Activated T-cell treated with anti-CD3 and anti-CD28 coated beads, Interleukin-2, amount 50 U/mL, for 24 hours (primary cell): ENCODE results near the gene DOCK3.
A peak's percentile ranks its signal among the peaks of the same experiment; 100 is the strongest.
"Not testable (repeated sequence)": the region's sequence is repeated elsewhere in the genome, so short reads cannot be mapped to it uniquely, and the experiment has no call there.

Experiments
- DNase-seq: peaks from one replicate; pipeline ENCODE4 v3.0.0-alpha.2; 2020
- H3K27ac Mint-ChIP-seq: 2 replicates; pipeline ENCODE4 v1.8.0; 2020; ENCODE audit warnings: mild to moderate bottlenecking, mixed read lengths
- H3K27me3 Mint-ChIP-seq: 2 replicates; pipeline ENCODE4 v1.8.0; 2020; ENCODE audit warnings: mixed read lengths
- H3K36me3 Mint-ChIP-seq: 2 replicates; pipeline ENCODE4 v1.8.0; 2020; ENCODE audit warnings: low read depth, mixed read lengths
- H3K4me1 Mint-ChIP-seq: 2 replicates; pipeline ENCODE4 v1.8.0; 2020; ENCODE audit warnings: low read depth, mixed read lengths
- H3K4me3 Mint-ChIP-seq: 2 replicates; pipeline ENCODE4 v1.8.0; 2020; ENCODE audit warnings: mild to moderate bottlenecking, moderate library complexity, mixed read lengths
- H3K9me3 Mint-ChIP-seq: 2 replicates; pipeline ENCODE4 v1.8.0; 2020; ENCODE audit warnings: mixed read lengths

DOCK3 gene

DNA sequence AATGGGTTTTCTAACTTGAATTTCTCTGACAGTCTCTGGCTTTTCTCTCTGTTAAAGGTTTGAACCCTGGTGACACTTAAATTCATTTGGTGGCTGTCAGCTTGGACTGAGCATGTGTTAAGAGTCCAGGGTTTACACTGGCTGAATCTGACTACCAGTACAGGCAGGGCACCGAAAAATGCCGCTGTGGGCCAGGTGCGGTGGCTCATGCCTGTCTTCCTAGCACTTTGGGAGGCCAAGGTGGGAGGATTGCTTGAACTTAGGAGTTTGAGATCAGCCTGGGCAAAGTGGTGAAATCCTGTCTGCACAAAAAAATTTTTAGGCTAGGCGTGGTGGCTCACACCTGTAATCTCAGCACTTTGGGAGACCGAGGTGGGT is 712.1 kb downstream of the DOCK3 start:
- H3K27ac Mint-ChIP-seq, result peak overlapping the region; percentile 99
- H3K4me3 Mint-ChIP-seq, result peak overlapping the region; percentile 100
- H3K4me1 Mint-ChIP-seq, result peaks cover 58% of the 10 kb centered on the region
- no peaks in the 10 kb centered on the region for H3K27me3 Mint-ChIP-seq
- no peaks in the 10 kb centered on the region for H3K9me3 Mint-ChIP-seq
- peaks cover 82% of the 10 kb centered on the region for H3K36me3 Mint-ChIP-seq
- peak; percentile 26 for DNase-seq

DNA sequence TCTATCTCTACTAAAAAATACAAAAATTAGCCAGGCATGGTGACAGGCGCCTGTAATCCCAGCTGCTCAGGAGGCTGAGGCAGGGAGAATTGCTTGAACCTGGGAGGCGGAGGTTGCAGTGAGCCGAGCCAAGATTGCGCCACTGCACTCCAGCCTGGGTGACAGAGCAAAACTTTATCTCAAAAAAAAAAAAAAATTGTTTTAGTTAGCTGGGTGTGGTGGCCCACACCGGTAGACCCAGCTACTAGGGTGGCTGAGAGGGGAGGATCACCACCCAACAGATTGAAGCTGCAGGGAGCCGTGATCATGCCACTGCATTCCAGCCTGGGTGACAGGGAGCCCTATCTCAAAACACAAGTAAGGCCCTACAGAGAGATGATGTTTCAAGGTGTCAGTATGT is 712.6 kb downstream of the DOCK3 start:
- peak overlapping the region; percentile 99 for H3K27ac Mint-ChIP-seq
- H3K9me3 Mint-ChIP-seq, H3K27me3 Mint-ChIP-seq: not testable (repeated sequence)
- peaks cover 59% of the 10 kb centered on the region for H3K4me1 Mint-ChIP-seq
- H3K4me3 Mint-ChIP-seq, result peak overlapping the region; percentile 100
- peak; percentile 25 for DNase-seq
- peaks cover 84% of the 10 kb centered on the region for H3K36me3 Mint-ChIP-seq

DNA sequence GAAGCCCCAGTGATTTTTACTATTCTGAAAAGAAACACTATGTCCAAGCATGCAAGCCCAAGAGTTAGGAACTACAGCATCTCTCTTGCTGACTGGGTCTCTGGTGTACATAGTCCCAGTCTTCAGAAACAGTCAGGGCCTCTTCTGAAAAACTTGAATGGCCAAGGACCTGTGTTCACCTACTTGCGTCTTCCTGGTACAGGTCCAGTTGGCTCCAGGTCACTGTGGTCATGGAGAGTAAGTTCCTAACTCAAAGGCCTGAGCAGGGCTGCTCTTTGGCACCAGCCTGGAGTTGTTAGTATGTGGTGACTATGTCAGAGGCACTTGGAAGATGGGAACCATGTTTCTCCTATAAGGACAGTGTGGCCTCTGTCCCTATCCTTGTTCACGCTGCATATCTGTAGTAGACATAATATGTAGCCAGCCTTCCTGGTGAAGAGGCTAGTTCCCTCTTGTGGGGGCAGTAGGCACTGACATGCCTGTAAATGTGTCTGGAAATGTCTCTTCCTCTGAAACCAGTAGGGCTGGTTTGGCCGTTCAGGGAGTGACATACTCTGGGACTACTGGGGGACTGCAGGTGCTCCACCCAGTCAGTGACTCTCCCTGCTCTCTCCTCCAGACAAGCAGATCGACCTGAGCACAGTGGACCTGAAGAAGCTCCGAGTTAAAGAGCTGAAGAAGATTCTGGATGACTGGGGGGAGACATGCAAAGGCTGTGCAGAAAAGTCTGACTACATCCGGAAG is 713.7 kb downstream of the DOCK3 start:
- peak; percentile 28 for DNase-seq
- Mint-ChIP-seq H3K9me3 (no peaks in the 10 kb centered on the region), H3K36me3 (peaks cover 88% of the 10 kb centered on the region), H3K4me1 (peaks cover 65% of the 10 kb centered on the region), H3K4me3 (peak overlapping the region; percentile 100), H3K27ac (peak overlapping the region; percentile 99), H3K27me3 (no peaks in the 10 kb centered on the region)

DNA sequence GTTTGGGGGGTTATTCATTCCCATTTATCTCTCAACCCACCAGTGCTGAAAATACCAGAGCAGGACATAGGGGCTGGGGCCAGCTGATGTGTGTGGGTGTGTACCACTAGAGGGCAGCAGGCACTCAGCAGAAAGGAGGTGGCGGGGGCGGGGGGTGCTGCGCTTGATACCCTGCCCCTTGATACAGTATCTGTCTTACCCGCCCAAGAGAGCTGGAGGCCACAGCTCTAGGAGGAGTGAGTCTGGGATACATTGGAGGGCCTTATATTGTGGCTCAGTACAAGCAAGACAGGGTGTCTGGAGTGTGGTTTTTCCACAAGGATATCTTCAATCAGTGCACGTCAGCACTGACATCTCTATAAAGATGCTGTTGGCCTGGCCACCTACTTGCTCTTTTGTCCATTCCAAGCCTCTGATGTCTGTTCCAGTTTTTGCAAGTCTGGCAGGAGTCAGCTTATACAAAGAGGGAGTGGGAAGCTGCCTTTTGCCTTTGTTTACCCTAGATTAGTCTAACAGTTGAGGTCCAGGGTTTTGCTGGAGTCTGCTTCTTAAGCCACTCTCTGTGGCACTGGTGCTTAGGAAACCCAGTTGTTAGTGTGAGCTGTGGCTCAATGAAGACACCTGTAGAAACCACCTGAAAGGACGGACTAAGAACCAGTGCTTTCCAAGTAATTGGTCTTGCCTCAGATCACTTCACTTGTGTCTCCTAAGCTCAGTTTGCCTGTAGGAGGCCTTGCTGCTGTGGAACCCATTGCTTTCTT is 714.9 kb downstream of the DOCK3 start:
- no peaks in the 10 kb centered on the region for H3K27me3 Mint-ChIP-seq
- H3K9me3 Mint-ChIP-seq, result no peaks in the 10 kb centered on the region
- H3K4me3 Mint-ChIP-seq, result peak overlapping the region; percentile 25
- peaks cover 71% of the 10 kb centered on the region for H3K4me1 Mint-ChIP-seq
- DNase-seq, result peak; percentile 59
- peaks cover 88% of the 10 kb centered on the region for H3K36me3 Mint-ChIP-seq
- peak overlapping the region; percentile 99 for H3K27ac Mint-ChIP-seq

DNA sequence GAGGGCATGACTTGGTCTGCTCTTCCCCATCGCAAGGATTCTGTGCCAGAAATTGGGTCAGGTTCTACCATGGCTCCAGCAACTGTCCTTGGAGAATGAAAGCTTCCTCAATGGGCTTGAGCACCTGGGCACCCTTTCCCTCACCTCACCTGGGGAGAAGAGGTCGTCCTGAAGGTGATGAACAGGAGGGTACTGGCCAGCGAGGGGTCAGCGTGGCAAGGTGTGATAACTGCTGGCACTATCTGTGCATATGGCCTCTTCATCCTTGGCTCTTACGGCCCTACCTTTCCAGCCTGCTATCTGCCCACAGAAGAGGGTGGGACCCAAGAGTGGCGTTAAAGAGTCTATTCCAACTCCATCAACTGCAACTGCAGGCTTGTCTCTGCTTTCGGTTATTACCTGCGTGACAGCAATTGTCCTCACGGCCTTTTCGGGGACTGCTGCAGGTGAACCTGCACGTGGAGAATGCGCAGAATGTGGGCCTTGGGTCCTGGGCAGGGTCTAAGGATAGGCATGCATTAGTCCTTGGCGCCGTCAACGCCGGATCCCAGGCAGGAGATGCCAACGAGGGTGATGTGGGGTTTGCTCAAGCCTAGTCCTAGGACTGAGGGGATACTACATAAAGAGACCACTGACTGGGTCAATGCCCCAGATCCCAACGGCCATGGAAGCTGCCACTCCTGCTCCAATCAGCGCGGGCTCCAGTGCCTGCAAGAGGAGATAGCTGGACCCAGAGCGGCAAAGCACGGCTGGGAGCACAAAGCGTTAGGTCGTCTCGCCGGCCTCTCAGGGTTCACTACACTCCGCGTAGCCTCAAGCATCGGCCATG is 715.7 kb downstream of the DOCK3 start:
- peak overlapping the region; percentile 71 for H3K4me3 Mint-ChIP-seq
- H3K27ac Mint-ChIP-seq, result peak overlapping the region; percentile 99
- no peaks in the 10 kb centered on the region for H3K9me3 Mint-ChIP-seq
- peaks cover 91% of the 10 kb centered on the region for H3K36me3 Mint-ChIP-seq
- no peak for DNase-seq
- H3K27me3 Mint-ChIP-seq, result no peaks in the 10 kb centered on the region
- H3K4me1 Mint-ChIP-seq, result peaks cover 80% of the 10 kb centered on the region

DNA sequence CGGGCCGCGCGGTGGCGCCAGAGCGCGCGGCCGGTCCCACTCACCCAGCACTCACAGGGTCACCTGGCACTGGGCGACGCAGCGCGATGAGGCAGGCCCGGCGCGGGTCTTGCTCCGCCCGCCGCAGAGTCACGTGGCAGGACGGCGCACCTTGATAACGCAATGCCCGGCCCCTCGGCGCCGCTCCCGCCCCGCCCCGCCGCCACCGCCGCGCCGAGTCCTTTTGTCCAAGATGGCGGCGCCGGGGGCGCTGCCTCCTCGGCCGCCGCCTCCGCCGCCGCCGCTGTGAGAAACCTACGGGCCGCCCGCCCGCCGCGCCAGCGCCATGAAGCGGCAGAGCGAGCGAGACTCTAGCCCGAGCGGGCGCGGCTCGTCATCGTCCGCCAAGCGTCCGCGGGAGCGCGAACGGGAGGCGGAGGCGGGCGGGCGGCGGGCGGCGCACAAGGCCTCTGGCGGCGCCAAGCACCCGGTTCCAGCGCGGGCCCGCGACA is 716.4 kb downstream of the DOCK3 start, which contains the start of gene RBM15B:
Gene RBM15B (plus strand): TSS at position 211 of the 491 bp plus-strand sequence. CDS start 115 bp downstream, at position 326.
- H3K27me3 Mint-ChIP-seq, result no peaks in the 10 kb centered on the region
- H3K9me3 Mint-ChIP-seq, result no peaks in the 10 kb centered on the region
- peaks cover 85% of the 10 kb centered on the region for H3K4me1 Mint-ChIP-seq
- DNase-seq, result peak; percentile 99
- H3K4me3 Mint-ChIP-seq, result peak within 1 kb of the TSS; percentile 87
- H3K27ac Mint-ChIP-seq, result peak within 1 kb of the TSS; percentile 99
- peaks cover 91% of the 10 kb centered on the region for H3K36me3 Mint-ChIP-seq

DNA sequence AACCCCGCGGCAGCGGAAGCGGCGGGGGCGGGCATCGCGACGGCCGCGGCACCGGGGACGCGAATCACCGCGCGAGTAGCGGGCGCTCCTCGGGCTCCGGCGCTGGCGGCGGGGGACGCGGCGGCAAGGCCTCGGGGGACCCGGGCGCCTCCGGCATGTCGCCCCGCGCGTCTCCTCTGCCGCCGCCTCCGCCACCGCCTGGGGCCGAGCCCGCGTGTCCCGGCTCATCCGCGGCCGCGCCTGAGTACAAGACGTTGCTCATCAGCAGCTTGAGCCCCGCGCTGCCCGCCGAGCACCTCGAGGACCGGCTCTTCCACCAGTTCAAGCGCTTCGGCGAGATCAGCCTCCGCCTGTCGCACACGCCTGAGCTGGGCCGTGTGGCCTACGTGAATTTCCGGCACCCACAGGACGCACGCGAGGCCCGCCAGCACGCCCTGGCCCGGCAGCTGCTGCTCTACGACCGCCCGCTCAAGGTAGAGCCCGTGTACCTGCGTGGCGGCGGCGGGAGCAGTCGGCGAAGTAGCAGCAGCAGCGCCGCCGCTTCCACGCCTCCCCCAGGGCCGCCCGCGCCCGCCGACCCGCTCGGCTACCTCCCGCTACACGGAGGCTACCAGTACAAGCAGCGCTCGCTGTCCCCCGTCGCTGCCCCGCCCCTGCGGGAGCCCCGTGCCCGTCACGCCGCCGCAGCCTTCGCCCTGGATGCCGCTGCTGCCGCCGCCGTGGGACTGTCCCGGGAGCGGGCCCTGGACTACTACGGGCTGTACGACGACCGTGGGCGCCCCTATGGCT is 717.0 kb downstream of the DOCK3 start:
- peak overlapping the region; percentile 94 for H3K27ac Mint-ChIP-seq
- H3K27me3 Mint-ChIP-seq, result no peaks in the 10 kb centered on the region
- no peaks in the 10 kb centered on the region for H3K9me3 Mint-ChIP-seq
- H3K4me1 Mint-ChIP-seq, result peaks cover 85% of the 10 kb centered on the region
- peak; percentile 75 for DNase-seq
- peak overlapping the region; percentile 87 for H3K4me3 Mint-ChIP-seq
- H3K36me3 Mint-ChIP-seq, result peaks cover 91% of the 10 kb centered on the region

DNA sequence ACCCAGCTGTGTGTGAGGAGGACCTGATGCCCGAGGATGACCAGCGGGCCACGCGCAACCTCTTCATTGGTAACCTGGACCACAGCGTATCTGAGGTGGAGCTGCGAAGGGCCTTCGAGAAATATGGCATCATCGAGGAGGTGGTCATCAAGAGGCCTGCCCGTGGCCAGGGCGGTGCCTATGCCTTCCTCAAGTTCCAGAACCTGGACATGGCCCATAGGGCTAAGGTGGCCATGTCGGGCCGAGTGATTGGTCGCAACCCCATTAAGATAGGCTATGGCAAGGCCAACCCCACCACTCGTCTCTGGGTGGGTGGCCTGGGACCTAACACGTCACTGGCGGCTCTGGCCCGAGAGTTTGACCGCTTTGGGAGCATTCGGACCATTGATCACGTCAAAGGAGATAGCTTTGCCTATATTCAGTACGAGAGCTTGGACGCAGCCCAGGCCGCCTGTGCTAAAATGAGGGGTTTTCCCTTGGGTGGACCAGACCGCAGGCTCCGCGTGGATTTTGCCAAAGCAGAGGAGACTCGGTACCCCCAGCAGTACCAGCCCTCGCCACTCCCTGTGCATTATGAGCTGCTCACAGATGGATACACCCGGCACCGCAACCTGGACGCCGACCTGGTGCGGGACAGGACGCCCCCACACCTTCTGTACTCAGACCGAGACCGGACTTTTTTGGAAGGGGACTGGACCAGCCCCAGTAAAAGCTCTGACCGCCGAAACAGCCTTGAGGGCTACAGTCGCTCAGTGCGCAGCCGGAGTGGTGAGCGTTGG is 717.8 kb downstream of the DOCK3 start:
- Mint-ChIP-seq H3K9me3 (no peaks in the 10 kb centered on the region), H3K4me1 (peaks cover 84% of the 10 kb centered on the region), H3K27me3 (no peaks in the 10 kb centered on the region), H3K36me3 (peaks cover 91% of the 10 kb centered on the region), H3K4me3 (peak overlapping the region; percentile 87), H3K27ac (peak overlapping the region; percentile 94)
- peak; percentile 36 for DNase-seq

DNA sequence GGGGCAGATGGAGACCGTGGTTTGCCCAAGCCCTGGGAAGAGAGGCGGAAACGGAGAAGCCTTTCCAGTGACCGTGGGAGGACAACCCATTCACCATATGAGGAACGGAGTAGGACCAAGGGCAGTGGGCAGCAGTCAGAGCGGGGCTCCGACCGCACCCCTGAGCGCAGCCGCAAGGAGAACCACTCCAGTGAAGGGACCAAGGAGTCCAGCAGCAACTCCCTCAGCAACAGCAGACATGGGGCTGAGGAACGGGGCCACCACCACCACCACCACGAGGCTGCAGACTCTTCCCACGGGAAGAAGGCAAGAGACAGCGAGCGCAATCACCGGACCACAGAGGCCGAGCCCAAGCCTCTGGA is 718.4 kb downstream of the DOCK3 start:
- peaks cover 89% of the 10 kb centered on the region for H3K36me3 Mint-ChIP-seq
- no peaks in the 10 kb centered on the region for H3K27me3 Mint-ChIP-seq
- peak overlapping the region; percentile 87 for H3K4me3 Mint-ChIP-seq
- H3K9me3 Mint-ChIP-seq, result no peaks in the 10 kb centered on the region
- peak overlapping the region; percentile 94 for H3K27ac Mint-ChIP-seq
- DNase-seq, result no peak
- peaks cover 79% of the 10 kb centered on the region for H3K4me1 Mint-ChIP-seq

DNA sequence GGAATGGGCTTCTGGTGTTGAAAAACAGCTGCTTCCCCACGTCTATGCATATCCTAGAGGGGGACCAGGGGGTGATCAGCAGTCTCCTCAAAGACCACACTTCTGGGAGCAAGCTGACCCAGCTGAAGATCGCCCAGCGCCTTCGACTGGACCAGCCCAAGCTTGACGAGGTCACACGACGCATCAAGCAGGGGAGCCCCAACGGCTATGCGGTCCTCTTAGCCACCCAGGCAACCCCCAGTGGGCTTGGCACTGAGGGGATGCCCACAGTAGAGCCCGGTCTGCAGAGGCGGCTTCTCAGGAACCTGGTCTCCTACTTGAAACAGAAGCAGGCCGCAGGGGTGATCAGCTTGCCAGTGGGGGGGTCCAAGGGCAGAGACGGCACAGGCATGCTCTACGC is 718.8 kb downstream of the DOCK3 start:
- peaks cover 89% of the 10 kb centered on the region for H3K36me3 Mint-ChIP-seq
- H3K4me1 Mint-ChIP-seq, result peaks cover 76% of the 10 kb centered on the region
- peak; percentile 37 for DNase-seq
- peak overlapping the region; percentile 94 for H3K27ac Mint-ChIP-seq
- H3K27me3 Mint-ChIP-seq, result no peaks in the 10 kb centered on the region
- no peaks in the 10 kb centered on the region for H3K9me3 Mint-ChIP-seq
- peak overlapping the region; percentile 87 for H3K4me3 Mint-ChIP-seq

DNA sequence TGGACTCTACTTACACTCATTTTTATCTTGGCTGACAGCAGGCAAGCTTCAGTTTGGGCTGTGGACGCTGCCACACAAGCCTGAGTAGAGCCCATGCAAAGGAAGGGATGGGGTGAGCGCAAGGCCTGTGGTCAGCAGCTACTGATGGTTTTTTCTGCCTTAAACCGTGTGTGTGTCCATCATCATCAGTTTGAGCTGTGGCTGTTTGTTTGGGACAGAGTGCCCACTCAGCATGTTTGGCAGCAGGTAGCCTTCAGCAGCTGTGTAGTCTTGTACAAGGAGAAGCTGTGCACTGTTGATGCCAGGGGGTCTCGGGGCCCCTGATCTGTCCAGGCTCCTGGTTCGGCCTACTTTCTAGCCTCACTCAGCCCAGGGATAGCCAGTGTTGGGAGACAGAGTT is 719.8 kb downstream of the DOCK3 start:
- peaks cover 71% of the 10 kb centered on the region for H3K4me1 Mint-ChIP-seq
- peak; percentile 34 for DNase-seq
- H3K4me3 Mint-ChIP-seq, result peak overlapping the region; percentile 87
- H3K27me3 Mint-ChIP-seq, result no peaks in the 10 kb centered on the region
- H3K36me3 Mint-ChIP-seq, result peaks cover 89% of the 10 kb centered on the region
- no peaks in the 10 kb centered on the region for H3K9me3 Mint-ChIP-seq
- peak overlapping the region; percentile 94 for H3K27ac Mint-ChIP-seq

DNA sequence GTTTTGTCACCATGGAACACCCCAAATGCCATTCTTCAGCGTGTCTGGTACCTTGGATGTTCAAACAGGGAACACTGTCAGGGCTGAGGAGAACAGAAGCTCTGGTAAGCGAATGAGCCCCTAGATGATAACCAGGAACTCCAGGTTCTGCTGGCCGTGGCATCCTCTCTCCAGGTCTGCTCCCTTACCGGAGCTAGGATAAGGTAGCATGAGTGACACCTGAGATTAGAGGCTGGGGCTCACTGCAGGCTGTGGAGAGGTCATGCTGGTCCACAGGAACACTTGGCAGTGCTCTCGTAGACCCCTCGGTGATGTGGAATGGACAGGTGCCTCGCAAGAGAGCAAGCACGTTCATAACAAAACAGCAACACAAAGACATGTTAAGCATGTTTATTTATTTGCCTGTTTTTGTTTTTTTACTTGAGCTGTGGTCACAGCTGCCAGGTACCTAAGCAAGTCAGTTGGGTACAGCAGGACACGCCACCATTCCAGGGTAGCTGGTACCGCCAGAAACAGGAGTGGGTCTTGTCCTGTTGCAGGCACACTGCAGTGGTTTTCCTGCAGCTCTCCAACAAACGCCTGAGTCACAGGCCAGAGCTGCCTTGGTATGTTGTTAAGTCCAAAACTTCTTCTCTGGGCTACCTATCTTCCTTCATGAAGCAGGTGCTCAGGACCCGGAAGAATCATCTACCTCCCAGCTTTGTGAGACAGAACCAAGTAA is 720.9 kb downstream of the DOCK3 start:
- H3K27me3 Mint-ChIP-seq, result no peaks in the 10 kb centered on the region
- peak; percentile 29 for DNase-seq
- peaks cover 89% of the 10 kb centered on the region for H3K36me3 Mint-ChIP-seq
- H3K4me1 Mint-ChIP-seq, result peaks cover 60% of the 10 kb centered on the region
- H3K4me3 Mint-ChIP-seq, result no peak overlapping the region
- H3K9me3 Mint-ChIP-seq, result no peaks in the 10 kb centered on the region
- peak overlapping the region; percentile 94 for H3K27ac Mint-ChIP-seq

DNA sequence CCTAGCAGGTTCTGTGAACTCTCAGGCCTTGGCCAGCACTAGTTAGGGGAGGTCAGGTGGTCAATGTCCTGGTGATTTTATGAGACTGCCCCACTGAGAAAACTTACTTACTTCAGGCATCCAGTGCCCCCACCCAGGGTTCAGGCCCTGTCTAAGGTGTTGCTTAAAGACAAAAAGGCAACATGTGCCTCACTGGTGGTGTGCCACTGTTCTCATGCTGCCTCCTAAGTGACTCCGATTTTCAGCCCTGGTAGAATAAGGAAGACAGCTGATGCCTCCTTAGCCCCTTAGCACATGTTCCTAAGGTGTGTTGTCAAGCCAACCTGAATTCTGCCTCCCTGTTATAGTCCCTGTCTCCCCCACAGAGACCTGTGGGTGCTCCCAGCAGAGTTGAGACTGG is 721.7 kb downstream of the DOCK3 start:
- Mint-ChIP-seq H3K27ac (peak overlapping the region; percentile 94), H3K9me3 (no peaks in the 10 kb centered on the region), H3K4me3 (no peak overlapping the region), H3K27me3 (no peaks in the 10 kb centered on the region), H3K36me3 (peaks cover 93% of the 10 kb centered on the region), H3K4me1 (peaks cover 57% of the 10 kb centered on the region)
- DNase-seq, result peak; percentile 25
